A549 (cell line): ENCODE measurements around the gene ARMS2. TPM values are rescaled to one million over a fixed set of nuclear protein-coding genes. Genes with fewer than 3 reads are reported as not detected.

Experiments
- ATAC-seq, 2 experiments: fragments of 200-7000 bp in 1 of 2; fragments of >200 bp in 1 of 2; cut with Nextera tagmentation in 1 of 2; cut with Tn5 transposase in 1 of 2; 3 replicates each; pipeline versions ENCODE4 v1.8.0 to v1.9.1; 2018 to 2020; ENCODE audit warnings: mild to moderate bottlenecking in 1 of 2, moderate library complexity in 1 of 2
- CTCF ChIA-PET: fragments of 300-600 bp; sonication (Branson Sonifier 250); formaldehyde crosslinking; extraction: SDS; loops from one replicate; lab custom pipeline; 2021; ENCODE audit warnings: antibody characterized with exemption, inconsistent platforms; lab: Yijun Ruan, JAX
- POLR2A ChIA-PET: fragments of 350-600 bp; formaldehyde crosslinking; extraction: SDS; loops from one replicate; lab custom pipeline; 2021; ENCODE audit warnings: antibody characterized with exemption, inconsistent platforms; lab: Yijun Ruan, JAX
- DNase-seq, 2 experiments: peaks; one replicate each; pipeline versions ENCODE4 v3.0.0 to v3.0.0-alpha.2; 2011 to 2016; ENCODE audit warnings: low read depth in 1 of 2, low spot score in 1 of 2
- FAIRE-seq: peaks from 2 replicates; lab custom pipeline; 2011; peaks lifted over from hg19 to GRCh38; lab: Jason Lieb, UNC
- H3K27ac ChIP-seq, 2 experiments: fragments of >200 bp; sonication (Bioruptor Twin); formaldehyde crosslinking; 3 replicates each; pipeline ENCODE4 v1.5.1; 2016 to 2017
- H3K4me1 ChIP-seq: fragments of >200 bp; sonication (Bioruptor Twin); formaldehyde crosslinking; 3 replicates; pipeline ENCODE4 v1.6.1; 2016
- H3K4me2 ChIP-seq: fragments of >200 bp; sonication (Bioruptor Twin); formaldehyde crosslinking; 3 replicates; pipeline ENCODE4 v1.6.1; 2016
- H3K4me3 ChIP-seq: fragments of >200 bp; sonication (Bioruptor Twin); formaldehyde crosslinking; 3 replicates; pipeline ENCODE4 v1.5.1; 2016
- H3K9me3 ChIP-seq: fragments of >200 bp; sonication (Bioruptor Twin); formaldehyde crosslinking; 3 replicates; pipeline ENCODE4 v1.6.1; 2016
- BHLHE40 ChIP-seq: IDR thresholded peaks from 2 replicates; pipeline ENCODE4 v1.6.1; 2012; ENCODE audit warnings: low read depth, low read length, inconsistent platforms
- CBX8 ChIP-seq: fragments of 200-600 bp; sonication (generic); IDR thresholded peaks from 2 replicates; pipeline ENCODE4 v1.6.1; 2016
- FOSB ChIP-seq: fragments of 250-450 bp; sonication (Bioruptor Pico); IDR thresholded peaks from 2 replicates; pipeline ENCODE4 v1.5.0; 2020; ENCODE audit warnings: mild to moderate bottlenecking, moderate library complexity
- FOXS1 ChIP-seq: fragments of 250-450 bp; sonication (Bioruptor Pico); IDR thresholded peaks from 2 replicates; pipeline ENCODE4 v1.5.0; 2020; ENCODE audit warnings: mild to moderate bottlenecking, moderate library complexity
- HEYL ChIP-seq: fragments of 250-450 bp; sonication (Bioruptor Pico); IDR thresholded peaks from 2 replicates; pipeline ENCODE4 v1.8.0; 2021; ENCODE audit warnings: mild to moderate bottlenecking, moderate library complexity
- HOXA7 ChIP-seq: fragments of 250-450 bp; sonication (Bioruptor Pico); IDR thresholded peaks from 2 replicates; pipeline ENCODE4 v1.5.0; 2020; ENCODE audit warnings: mild to moderate bottlenecking, moderate library complexity
- JUNB ChIP-seq: fragments of >200 bp; sonication (Bioruptor Twin); formaldehyde crosslinking; IDR thresholded peaks from 2 replicates; pipeline ENCODE4 v1.6.1; 2016
- NFE2L2 ChIP-seq: fragments of 150-350 bp; conservative IDR thresholded peaks from 2 replicates; pipeline ENCODE4 v1.6.1; 2014; ENCODE audit warnings: low read length
- NR3C1 ChIP-seq: fragments of >200 bp; sonication (Bioruptor Twin); formaldehyde crosslinking; IDR thresholded peaks from 3 replicates; pipeline ENCODE4 v1.6.1; 2017
- PHF8 ChIP-seq: fragments of 200-600 bp; sonication (generic); IDR thresholded peaks from 2 replicates; pipeline ENCODE4 v1.6.1; 2016; ENCODE audit warnings: low read depth, mild to moderate bottlenecking, antibody characterized with exemption, moderate library complexity, borderline replicate concordance
- POLR2A ChIP-seq: IDR thresholded peaks from 2 replicates; pipeline ENCODE4 v1.6.1; 2012; ENCODE audit warnings: mild to moderate bottlenecking, low read length
- RARB ChIP-seq: fragments of 250-450 bp; sonication (Bioruptor Pico); IDR thresholded peaks from 2 replicates; pipeline ENCODE4 v1.8.0; 2021; ENCODE audit warnings: mild to moderate bottlenecking, moderate library complexity
- RFX5 ChIP-seq: fragments of 450-650 bp; IDR thresholded peaks from 2 replicates; pipeline ENCODE4 v1.7.1; 2014; ENCODE audit warnings: antibody characterized with exemption, mild to moderate bottlenecking, moderate library complexity
- RNF2 ChIP-seq: fragments of 200-600 bp; sonication (generic); IDR thresholded peaks from 2 replicates; pipeline ENCODE4 v1.6.1; 2016; ENCODE audit warnings: low read depth, mild to moderate bottlenecking, antibody characterized with exemption, moderate library complexity, borderline replicate concordance
- TFCP2L1 ChIP-seq: fragments of 250-450 bp; sonication (Bioruptor Pico); IDR thresholded peaks from 2 replicates; pipeline ENCODE4 v1.5.0; 2021; ENCODE audit warnings: mild to moderate bottlenecking
- ZFP36 ChIP-seq: fragments of 450-650 bp; IDR thresholded peaks from 2 replicates; pipeline ENCODE4 v1.6.1; 2014; ENCODE audit warnings: borderline replicate concordance; ENCODE audit not compliant: partially characterized antibody
- WGBS: methylation state at CpG from one replicate; pipeline ENCODE4 v1.1.6; 2017; ENCODE audit errors: missing lambda C conversion rate; 5-methylcytosine and 5-hydroxymethylcytosine counted together
- polyA plus RNA-seq, 4 experiments: library from polyadenylated mRNA; depleted of rRNA in 3 of 4; stranded (reverse); fragments of >200 nt; fragmentation: RNase III in 1 of 4; extraction: RNeasy Plus Mini Kit Qiagen cat#74134 plus additional on column Dnase treatment in 1 of 4; gene quantifications; 2 replicates in 3 of 4; 3 replicates in 1 of 4; pipeline ENCODE4 v1.2.3, GENCODE V29; 2011 to 2017
- TF ChIP-seq, protein P1 (sequence below): IDR thresholded peaks from 2 replicates; pipeline ENCODE4 v1.6.1; 2012
- TF ChIP-seq, protein P2 (sequence below): fragments of 250-450 bp; sonication (Bioruptor Pico); IDR thresholded peaks from 2 replicates; pipeline ENCODE4 v1.5.0; 2020; ENCODE audit warnings: low read depth, mild to moderate bottlenecking, moderate library complexity
- TF ChIP-seq, protein P3 (sequence below): fragments of 450-650 bp; IDR thresholded peaks from 2 replicates; pipeline ENCODE4 v1.6.1; 2014; ENCODE audit warnings: antibody characterized with exemption
- TF ChIP-seq, protein P4 (sequence below): fragments of 150-350 bp; IDR thresholded peaks from 2 replicates; pipeline ENCODE4 v1.6.1; 2014; ENCODE audit warnings: low read depth, mild to moderate bottlenecking, low read length

The ARMS2 gene
- polyA plus RNA-seq, 2 of the 4 experiments (the other 2 are of a cell fraction), result not detected

DNA sequence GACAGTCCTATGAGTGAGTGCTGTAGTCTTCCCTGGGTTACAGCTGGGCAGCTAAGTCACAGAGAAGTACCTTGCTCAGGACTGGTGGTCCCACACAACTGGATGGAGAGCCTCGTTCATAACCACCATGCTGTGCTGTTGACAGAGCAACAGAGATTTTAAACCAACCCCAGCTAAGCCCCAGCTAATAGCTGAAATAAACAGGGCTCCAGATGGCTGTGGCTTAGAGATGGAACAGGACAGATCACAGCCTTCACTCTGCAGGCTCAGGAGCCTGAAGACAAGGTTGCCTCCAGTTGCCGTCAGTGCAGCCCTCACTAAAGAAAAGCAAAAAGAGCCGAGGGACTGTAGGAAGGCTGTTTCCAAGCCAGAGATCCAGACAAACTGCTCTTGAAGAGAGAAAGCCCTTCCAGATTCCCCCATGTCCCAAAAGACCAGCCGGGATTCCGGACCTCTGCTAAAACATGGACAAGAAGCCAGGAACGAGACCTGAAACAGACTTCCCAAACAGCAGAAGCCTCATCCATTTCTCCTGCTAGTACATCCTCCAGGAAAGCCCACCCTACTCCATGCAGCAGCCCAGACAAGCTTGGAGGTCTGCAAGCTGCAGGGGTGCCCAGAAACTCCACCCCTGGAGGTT, 11.1 kb downstream of the ARMS2 start:
- no peak for ATAC-seq
- H3K9me3 ChIP-seq, result no peaks in the 10 kb centered on the region
- TF ChIP-seq, protein P1, sequence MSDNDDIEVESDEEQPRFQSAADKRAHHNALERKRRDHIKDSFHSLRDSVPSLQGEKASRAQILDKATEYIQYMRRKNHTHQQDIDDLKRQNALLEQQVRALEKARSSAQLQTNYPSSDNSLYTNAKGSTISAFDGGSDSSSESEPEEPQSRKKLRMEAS, result no peak
- no peak for TF ChIP-seq FOXS1 (CRISPR knock-in tag)
- TF ChIP-seq, all 56 proteins: peak for 0
- Histone ChIP-seq H3K4me1 (peaks cover 28% of the 10 kb centered on the region), H3K4me3 (no peak overlapping the region), H3K4me2 (no peak overlapping the region), H3K27ac (no peak overlapping the region)
- no peak for DNase-seq
- no peak for FAIRE-seq
- CTCF ChIA-PET, result interaction anchor here (1.7 to 2.9 kb wide), 2 partner anchors 101 to 238 kb away, joined by 4 to 15 read pairs; no protein-coding TSS in a partner anchor
- POLR2A ChIA-PET, result no interaction called here
- WGBS, result 95% methylated on average over 6 of the region's 6 CpGs

DNA sequence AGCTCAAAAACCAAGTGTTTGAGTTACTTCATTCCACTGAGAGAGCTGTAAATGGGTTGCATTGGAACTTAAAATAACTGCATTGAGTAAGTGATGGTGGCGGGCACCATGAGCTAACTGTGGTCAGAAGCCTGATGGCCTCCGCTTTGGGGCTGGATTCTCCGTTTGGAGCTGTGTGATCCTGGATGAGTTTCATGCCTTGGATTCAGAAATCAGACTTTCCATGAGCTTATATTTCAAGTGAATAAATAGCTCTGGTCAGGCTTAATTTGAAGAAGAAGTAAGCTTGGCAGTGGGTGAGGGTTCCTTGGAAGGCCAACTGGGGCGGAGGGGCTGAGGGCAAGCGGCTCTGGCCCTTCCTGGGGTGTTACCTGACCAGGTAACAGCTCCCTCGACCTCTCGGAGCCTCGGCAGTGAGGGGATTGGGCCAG, 12.5 kb downstream of the ARMS2 start:
- Histone ChIP-seq H3K4me3 (no peak overlapping the region), H3K4me1 (peaks cover 32% of the 10 kb centered on the region), H3K4me2 (no peak overlapping the region), H3K27ac (peak overlapping the region in 1 of 2 experiments; percentile 66; a peak in 2 of 6 replicates), H3K9me3 (no peaks in the 10 kb centered on the region)
- ChIA-PET CTCF (interaction anchor here (0.8 to 2.9 kb wide), 9 partner anchors 14 to 326 kb away, joined by 3 to 15 read pairs (median 3); no protein-coding TSS in a partner anchor), POLR2A (no interaction called here)
- ATAC-seq (no peak), FAIRE-seq (no peak), DNase-seq (no peak)
- TF ChIP-seq, protein P1, result no peak
- 87% methylated on average over 8 of the region's 8 CpGs for WGBS

DNA sequence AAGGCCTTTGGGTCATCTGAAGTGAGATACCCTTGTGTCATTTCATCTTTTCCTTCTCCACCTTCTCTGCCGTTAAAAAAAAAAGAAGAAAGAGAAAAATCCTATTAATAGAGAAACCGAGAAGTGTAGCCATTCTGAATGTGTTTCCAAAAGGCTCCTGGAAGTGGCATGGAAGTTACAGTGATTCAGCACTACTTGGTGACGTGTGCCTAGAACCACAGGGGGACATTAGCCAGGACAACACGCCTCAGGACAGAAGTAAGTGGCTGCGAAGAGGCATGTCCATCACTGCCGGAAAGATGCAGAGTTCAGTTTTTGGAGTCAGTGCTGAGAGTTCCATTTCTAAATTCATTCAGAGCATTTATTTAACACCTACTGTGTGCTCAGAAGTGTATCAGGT, 13.2 kb downstream of the ARMS2 start:
- WGBS, result 89% methylated on average over 6 of the region's 6 CpGs
- DNase-seq (no peak), FAIRE-seq (no peak), ATAC-seq (no peak)
- Histone ChIP-seq H3K4me1 (peaks cover 26% of the 10 kb centered on the region), H3K4me3 (no peak overlapping the region), H3K4me2 (no peak overlapping the region; the same call in 2 of the 3 replicates), H3K9me3 (no peaks in the 10 kb centered on the region), H3K27ac (peak overlapping the region; percentile 64 to 66; a peak in 5 of 6 replicates)
- no peak for TF ChIP-seq CBX8
- TF ChIP-seq ZFP36, result no peak
- no peak for TF ChIP-seq NFE2L2
- no peak for TF ChIP-seq FOSB (CRISPR knock-in tag)
- TF ChIP-seq BHLHE40, result no peak
- TF ChIP-seq PHF8, result no peak
- no peak for TF ChIP-seq RARB
- no peak for TF ChIP-seq TFCP2L1 (CRISPR knock-in tag)
- no peak for TF ChIP-seq HOXA7 (CRISPR knock-in tag)
- TF ChIP-seq POLR2A, result no peak
- TF ChIP-seq, protein P2, sequence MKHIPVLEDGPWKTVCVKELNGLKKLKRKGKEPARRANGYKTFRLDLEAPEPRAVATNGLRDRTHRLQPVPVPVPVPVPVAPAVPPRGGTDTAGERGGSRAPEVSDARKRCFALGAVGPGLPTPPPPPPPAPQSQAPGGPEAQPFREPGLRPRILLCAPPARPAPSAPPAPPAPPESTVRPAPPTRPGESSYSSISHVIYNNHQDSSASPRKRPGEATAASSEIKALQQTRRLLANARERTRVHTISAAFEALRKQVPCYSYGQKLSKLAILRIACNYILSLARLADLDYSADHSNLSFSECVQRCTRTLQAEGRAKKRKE (CRISPR knock-in tag), result no peak
- TF ChIP-seq, protein P3, sequence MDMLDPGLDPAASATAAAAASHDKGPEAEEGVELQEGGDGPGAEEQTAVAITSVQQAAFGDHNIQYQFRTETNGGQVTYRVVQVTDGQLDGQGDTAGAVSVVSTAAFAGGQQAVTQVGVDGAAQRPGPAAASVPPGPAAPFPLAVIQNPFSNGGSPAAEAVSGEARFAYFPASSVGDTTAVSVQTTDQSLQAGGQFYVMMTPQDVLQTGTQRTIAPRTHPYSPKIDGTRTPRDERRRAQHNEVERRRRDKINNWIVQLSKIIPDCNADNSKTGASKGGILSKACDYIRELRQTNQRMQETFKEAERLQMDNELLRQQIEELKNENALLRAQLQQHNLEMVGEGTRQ, result no peak
- TF ChIP-seq JUNB, result no peak
- TF ChIP-seq NR3C1, result no peak
- no peak for TF ChIP-seq RFX5
- TF ChIP-seq, protein P4, sequence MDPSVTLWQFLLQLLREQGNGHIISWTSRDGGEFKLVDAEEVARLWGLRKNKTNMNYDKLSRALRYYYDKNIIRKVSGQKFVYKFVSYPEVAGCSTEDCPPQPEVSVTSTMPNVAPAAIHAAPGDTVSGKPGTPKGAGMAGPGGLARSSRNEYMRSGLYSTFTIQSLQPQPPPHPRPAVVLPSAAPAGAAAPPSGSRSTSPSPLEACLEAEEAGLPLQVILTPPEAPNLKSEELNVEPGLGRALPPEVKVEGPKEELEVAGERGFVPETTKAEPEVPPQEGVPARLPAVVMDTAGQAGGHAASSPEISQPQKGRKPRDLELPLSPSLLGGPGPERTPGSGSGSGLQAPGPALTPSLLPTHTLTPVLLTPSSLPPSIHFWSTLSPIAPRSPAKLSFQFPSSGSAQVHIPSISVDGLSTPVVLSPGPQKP, result no peak
- no peak for TF ChIP-seq HEYL (CRISPR knock-in tag)
- no peak for TF ChIP-seq RNF2
- ChIA-PET POLR2A (no interaction called here), CTCF (interaction anchor here (1.0 to 4.1 kb wide), 6 partner anchors 33 to 326 kb away, joined by 3 to 11 read pairs (median 4); no protein-coding TSS in a partner anchor)
